A549 (cell line): ENCODE measurements around the gene LITAFD. TPM values are rescaled to one million over a fixed set of nuclear protein-coding genes. Genes with fewer than 3 reads are reported as not detected.

Source experiments
- ATAC-seq, 2 experiments: fragments of 200-7000 bp in 1 of 2; fragments of >200 bp in 1 of 2; cut with Nextera tagmentation in 1 of 2; cut with Tn5 transposase in 1 of 2; 3 replicates each; pipeline versions ENCODE4 v1.8.0 to v1.9.1; 2018 to 2020; ENCODE audit warnings: mild to moderate bottlenecking in 1 of 2, moderate library complexity in 1 of 2
- CTCF ChIA-PET: fragments of 300-600 bp; sonication (Branson Sonifier 250); formaldehyde crosslinking; extraction: SDS; loops from one replicate; lab custom pipeline; 2021; ENCODE audit warnings: antibody characterized with exemption, inconsistent platforms; lab: Yijun Ruan, JAX
- POLR2A ChIA-PET: fragments of 350-600 bp; formaldehyde crosslinking; extraction: SDS; loops from one replicate; lab custom pipeline; 2021; ENCODE audit warnings: antibody characterized with exemption, inconsistent platforms; lab: Yijun Ruan, JAX
- DNase-seq, 2 experiments: peaks; one replicate each; pipeline versions ENCODE4 v3.0.0 to v3.0.0-alpha.2; 2011 to 2016; ENCODE audit warnings: low read depth in 1 of 2, low spot score in 1 of 2
- FAIRE-seq: peaks from 2 replicates; lab custom pipeline; 2011; peaks lifted over from hg19 to GRCh38; lab: Jason Lieb, UNC
- H3K27ac ChIP-seq, 2 experiments: fragments of >200 bp; sonication (Bioruptor Twin); formaldehyde crosslinking; 3 replicates each; pipeline ENCODE4 v1.5.1; 2016 to 2017
- H3K4me1 ChIP-seq: fragments of >200 bp; sonication (Bioruptor Twin); formaldehyde crosslinking; 3 replicates; pipeline ENCODE4 v1.6.1; 2016
- H3K4me2 ChIP-seq: fragments of >200 bp; sonication (Bioruptor Twin); formaldehyde crosslinking; 3 replicates; pipeline ENCODE4 v1.6.1; 2016
- H3K4me3 ChIP-seq: fragments of >200 bp; sonication (Bioruptor Twin); formaldehyde crosslinking; 3 replicates; pipeline ENCODE4 v1.5.1; 2016
- H3K9me3 ChIP-seq: fragments of >200 bp; sonication (Bioruptor Twin); formaldehyde crosslinking; 3 replicates; pipeline ENCODE4 v1.6.1; 2016
- CBX8 ChIP-seq: fragments of 200-600 bp; sonication (generic); IDR thresholded peaks from 2 replicates; pipeline ENCODE4 v1.6.1; 2016
- CHD2 ChIP-seq: fragments of 150-350 bp; IDR thresholded peaks from 2 replicates; pipeline ENCODE4 v1.6.1; 2014; ENCODE audit warnings: low read length; ENCODE audit not compliant: partially characterized antibody
- CTCF ChIP-seq: fragments of >200 bp; sonication (Bioruptor Twin); formaldehyde crosslinking; IDR thresholded peaks from 3 replicates; pipeline ENCODE4 v1.5.1; 2016
- HOXA7 ChIP-seq: fragments of 250-450 bp; sonication (Bioruptor Pico); IDR thresholded peaks from 2 replicates; pipeline ENCODE4 v1.5.0; 2020; ENCODE audit warnings: mild to moderate bottlenecking, moderate library complexity
- HOXB13 ChIP-seq: fragments of 250-450 bp; sonication (Bioruptor Pico); IDR thresholded peaks from 2 replicates; pipeline ENCODE4 v1.5.0; 2020; ENCODE audit warnings: low read depth, mild to moderate bottlenecking, moderate library complexity
- HOXB5 ChIP-seq: fragments of 250-450 bp; sonication (Bioruptor Pico); IDR thresholded peaks from 2 replicates; pipeline ENCODE4 v1.5.0; 2020; ENCODE audit warnings: mild to moderate bottlenecking, moderate library complexity
- MAFK ChIP-seq: fragments of 450-650 bp; IDR thresholded peaks from 2 replicates; pipeline ENCODE4 v1.6.1; 2014; ENCODE audit not compliant: partially characterized antibody
- MAX ChIP-seq: IDR thresholded peaks from 2 replicates; pipeline ENCODE4 v1.6.1; 2012
- RAD21 ChIP-seq, 2 experiments: fragments of >200 bp in 1 of 2; sonication (Bioruptor Twin) in 1 of 2; formaldehyde crosslinking in 1 of 2; IDR thresholded peaks in 1 of 2; conservative IDR thresholded peaks in 1 of 2; 2 replicates in 1 of 2; 3 replicates in 1 of 2; pipeline ENCODE4 v1.6.1; 2012 to 2018; ENCODE audit warnings: inconsistent platforms in 1 of 2
- REST ChIP-seq: fragments of 200-600 bp; sonication (generic); IDR thresholded peaks from 2 replicates; pipeline ENCODE4 v1.6.1; 2016; ENCODE audit warnings: antibody characterized with exemption, mild to moderate bottlenecking, moderate library complexity
- RNF2 ChIP-seq: fragments of 200-600 bp; sonication (generic); IDR thresholded peaks from 2 replicates; pipeline ENCODE4 v1.6.1; 2016; ENCODE audit warnings: low read depth, mild to moderate bottlenecking, antibody characterized with exemption, moderate library complexity, borderline replicate concordance
- SREBF2 ChIP-seq: fragments of 450-650 bp; IDR thresholded peaks from 2 replicates; pipeline ENCODE4 v1.6.1; 2014; ENCODE audit warnings: mild to moderate bottlenecking, moderate library complexity
- ZNF302 ChIP-seq: fragments of 250-450 bp; sonication (Bioruptor Pico); IDR thresholded peaks from 2 replicates; pipeline ENCODE4 v1.9.0; 2021; ENCODE audit warnings: inconsistent platforms, mild to moderate bottlenecking, moderate library complexity
- WGBS: methylation state at CpG from one replicate; pipeline ENCODE4 v1.1.6; 2017; ENCODE audit errors: missing lambda C conversion rate; 5-methylcytosine and 5-hydroxymethylcytosine counted together
- polyA plus RNA-seq, 4 experiments: library from polyadenylated mRNA; depleted of rRNA in 3 of 4; stranded (reverse); fragments of >200 nt; fragmentation: RNase III in 1 of 4; extraction: RNeasy Plus Mini Kit Qiagen cat#74134 plus additional on column Dnase treatment in 1 of 4; gene quantifications; 2 replicates in 3 of 4; 3 replicates in 1 of 4; pipeline ENCODE4 v1.2.3, GENCODE V29; 2011 to 2017
- TF ChIP-seq, protein P1 (sequence below): fragments of >200 bp; sonication (Bioruptor Twin); formaldehyde crosslinking; IDR thresholded peaks from 2 replicates; pipeline ENCODE4 v1.6.1; 2016

Gene LITAFD
- polyA plus RNA-seq, 2 of the 4 experiments (the other 2 are of a cell fraction), result not detected

DNA sequence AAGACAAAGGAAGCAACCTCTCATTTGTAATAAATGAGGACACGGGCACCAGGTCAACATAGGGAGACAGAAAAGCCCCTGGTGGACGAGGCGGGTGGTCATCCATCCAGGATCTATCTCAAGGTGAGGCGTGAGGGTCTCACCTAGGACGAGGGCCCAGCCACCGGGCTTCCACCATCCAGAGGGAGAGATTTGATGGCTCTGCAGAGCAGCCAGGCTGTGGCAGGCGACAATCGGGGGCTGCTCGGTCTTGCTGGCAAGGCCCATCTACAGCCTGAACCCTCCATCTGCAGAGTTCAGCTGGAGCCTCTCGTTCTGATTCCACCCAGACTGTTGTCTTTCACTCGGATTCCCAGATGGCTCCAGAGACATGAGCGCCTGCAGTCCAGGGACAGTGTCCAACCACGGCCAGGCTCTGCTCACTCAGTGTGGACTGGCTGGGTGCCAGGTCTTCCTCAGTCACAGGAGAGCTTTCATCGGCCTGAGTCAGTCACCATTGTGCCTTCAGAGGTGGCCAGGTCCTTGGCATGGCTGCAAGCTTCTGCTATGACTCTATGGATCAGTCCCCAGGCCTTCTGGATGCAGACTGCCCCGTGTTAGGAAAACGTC lies 5.9 kb downstream of the LITAFD start:
- TF ChIP-seq REST (no peak), CHD2 (no peak)
- FAIRE-seq (no peak), ATAC-seq (no peak), DNase-seq (no peak)
- Histone ChIP-seq H3K27ac (no peak overlapping the region), H3K4me1 (peaks cover 23% of the 10 kb centered on the region), H3K9me3 (no peaks in the 10 kb centered on the region), H3K4me2 (no peak overlapping the region), H3K4me3 (no peak overlapping the region)
- 86% methylated on average over 16 of the region's 16 CpGs for WGBS
- CTCF ChIA-PET, result interaction anchor here (1.6 kb wide), 1 partner anchor 120 kb away, joined by 4 read pairs; no protein-coding TSS in a partner anchor
- POLR2A ChIA-PET, result no interaction called here

DNA sequence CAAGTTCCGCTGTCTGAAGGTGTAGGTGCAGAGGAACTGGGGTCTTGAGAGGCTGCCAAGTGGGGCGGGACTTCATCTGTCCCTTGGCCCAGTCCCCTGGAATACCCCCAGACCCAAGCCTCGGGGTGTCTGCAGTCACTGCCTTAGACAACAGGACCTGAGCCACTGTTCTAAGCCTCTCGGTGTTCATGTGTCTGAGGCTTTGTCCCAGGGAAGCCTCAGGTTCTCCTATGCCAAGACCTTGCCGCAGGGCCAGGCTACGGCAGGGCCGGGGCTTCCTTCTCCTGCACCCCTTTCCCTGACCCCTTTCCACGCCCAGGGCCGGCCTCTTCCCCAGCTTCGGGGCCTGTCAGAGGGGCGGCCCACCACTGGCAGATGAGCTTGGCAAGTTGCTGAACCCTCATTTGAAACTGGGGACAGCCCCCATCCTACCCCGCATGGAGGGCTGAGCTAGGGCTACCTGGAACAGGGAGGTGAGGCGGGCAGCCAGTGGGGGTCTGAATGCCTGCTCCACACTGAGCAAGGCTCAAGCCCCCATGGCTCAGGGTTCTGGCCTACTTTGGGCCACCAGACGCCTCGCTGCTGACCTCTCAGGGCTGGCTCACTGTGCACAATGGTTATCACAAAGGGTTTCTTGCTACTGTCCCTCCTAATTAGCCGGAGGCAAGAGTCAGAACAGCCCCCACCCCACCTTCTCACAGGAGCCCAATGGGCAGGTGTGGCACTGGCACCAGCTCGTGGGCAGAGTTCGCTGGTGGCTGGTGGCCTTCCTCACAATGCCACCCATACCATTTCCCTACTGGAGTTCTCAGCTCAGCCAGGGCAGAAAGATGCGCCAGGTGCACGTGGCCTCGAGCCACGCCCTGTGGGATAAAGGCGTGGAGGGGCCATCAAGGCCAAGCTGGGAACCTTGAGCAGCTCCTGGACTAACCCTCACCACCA lies 7.1 kb downstream of the LITAFD start:
- no peak overlapping the region for H3K4me2 ChIP-seq
- WGBS, result 95% methylated on average over 20 of the region's 23 CpGs
- TF ChIP-seq RNF2 (no peak), RAD21 (conservative IDR thresholded peaks at IDR 0.05 in 1 of 2, IDR thresholded peaks at IDR 0.05 in 1 of 2) (no peak), SREBF2 (no peak), HOXB13 (CRISPR knock-in tag) (no peak), HOXA7 (CRISPR knock-in tag) (no peak), ZNF302 (CRISPR knock-in tag) (no peak), HOXB5 (CRISPR knock-in tag) (no peak), CHD2 (no peak), CTCF (no peak), CBX8 (no peak), MAX (no peak), MAFK (no peak)
- TF ChIP-seq, protein P1, sequence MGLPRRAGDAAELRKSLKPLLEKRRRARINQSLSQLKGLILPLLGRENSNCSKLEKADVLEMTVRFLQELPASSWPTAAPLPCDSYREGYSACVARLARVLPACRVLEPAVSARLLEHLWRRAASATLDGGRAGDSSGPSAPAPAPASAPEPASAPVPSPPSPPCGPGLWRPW, result no peak
- H3K4me1 ChIP-seq, result peaks cover 21% of the 10 kb centered on the region
- POLR2A ChIA-PET, result interaction anchor here (1.1 kb wide), 1 partner anchor 20 kb away, joined by 3 read pairs; the partner anchor contains the start of gene CARHSP1
- ATAC-seq (no peak), FAIRE-seq (no peak), DNase-seq (no peak)
- no peak overlapping the region for H3K27ac ChIP-seq
- H3K9me3 ChIP-seq, result no peaks in the 10 kb centered on the region
- no peak overlapping the region for H3K4me3 ChIP-seq
- CTCF ChIA-PET, result interaction anchor here (0.6 to 14.0 kb wide), 3 partner anchors 6 to 40 kb away, joined by 3 to 147 read pairs (median 4); partner anchors contain the start of gene LITAFD
